NCI-H524 (cell line): ENCODE measurements around the gene C5orf15.
"Not testable (repeated sequence)": the region's sequence is repeated elsewhere in the genome, so short reads cannot be mapped to it uniquely, and the experiment has no call there.

Source experiments
- DNase-seq, 2 experiments: peaks; one replicate each; lab custom pipeline; 2025; lab: John Stamatoyannopoulos, UW

C5orf15 gene

GRCh38 chr5:133962801-133963476 lies 5.5 kb downstream of the C5orf15 start:
- DNase-seq: no peak

DNA sequence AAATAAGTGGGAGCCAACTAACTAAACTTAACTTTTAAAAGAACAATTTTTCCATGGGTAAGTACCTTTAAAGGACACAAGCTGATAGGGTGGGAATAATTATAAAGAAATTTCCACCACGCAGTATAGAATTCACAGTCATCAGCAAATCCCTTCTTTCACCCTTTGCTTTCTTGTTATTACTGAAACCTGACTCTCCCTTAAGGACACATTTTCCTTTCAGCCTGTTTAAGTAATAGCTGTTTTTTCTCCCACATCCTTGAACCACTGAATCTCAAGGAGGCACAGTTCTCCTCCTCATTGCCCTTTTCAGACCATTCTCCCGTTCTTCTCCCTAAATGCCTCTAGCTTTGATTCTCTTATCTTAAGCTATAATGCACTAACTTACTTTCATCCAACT lies 6.3 kb downstream of the C5orf15 start:
- no peak for DNase-seq

DNA sequence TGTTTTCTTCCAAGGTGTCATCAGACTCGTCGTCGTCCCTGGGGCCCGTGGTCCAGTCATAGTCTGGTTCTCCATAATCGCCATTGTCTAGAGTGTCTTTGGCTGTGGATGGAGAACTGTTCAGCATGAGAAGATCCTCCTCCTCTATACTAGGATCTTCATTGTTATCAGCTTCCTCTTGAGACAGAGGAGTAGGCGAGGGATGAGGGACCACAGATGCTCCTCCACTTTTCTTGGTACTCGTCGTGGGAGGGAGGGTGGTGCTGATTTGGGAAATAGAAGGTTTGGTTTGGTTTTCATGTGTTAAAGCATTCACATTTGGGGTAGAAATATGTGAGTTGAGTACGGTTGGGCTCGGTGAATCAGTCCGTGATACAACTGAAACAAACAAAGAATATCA lies 8.8 kb downstream of the C5orf15 start:
- no peak for DNase-seq

DNA sequence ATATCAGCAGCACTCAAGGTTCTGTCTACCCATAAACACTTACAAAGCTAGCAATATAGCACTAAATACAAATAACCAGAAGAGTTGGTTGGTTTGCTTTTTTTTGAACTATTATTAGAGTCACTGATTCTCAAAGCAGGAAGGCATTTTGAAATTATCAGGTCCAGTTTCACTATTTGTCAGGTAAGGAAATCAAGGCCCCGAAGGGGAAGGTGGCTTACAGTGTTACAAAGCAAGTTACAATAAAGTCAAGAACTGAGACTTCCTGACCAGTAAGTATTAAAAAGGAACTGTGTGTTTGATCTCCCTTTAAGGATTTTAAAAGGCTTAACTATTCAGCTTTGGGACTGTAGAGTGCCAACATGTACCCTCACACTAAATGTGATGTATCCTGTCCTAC lies 10.8 kb downstream of the C5orf15 start:
- DNase-seq: no peak

- DNase-seq: no peak
Observed at GRCh38 chr5:133957080-133957479, 11.3 kb downstream of the C5orf15 start.

GRCh38 chr5:133956196-133956595 lies 12.2 kb downstream of the C5orf15 start:
- DNase-seq: not testable (repeated sequence)

DNA sequence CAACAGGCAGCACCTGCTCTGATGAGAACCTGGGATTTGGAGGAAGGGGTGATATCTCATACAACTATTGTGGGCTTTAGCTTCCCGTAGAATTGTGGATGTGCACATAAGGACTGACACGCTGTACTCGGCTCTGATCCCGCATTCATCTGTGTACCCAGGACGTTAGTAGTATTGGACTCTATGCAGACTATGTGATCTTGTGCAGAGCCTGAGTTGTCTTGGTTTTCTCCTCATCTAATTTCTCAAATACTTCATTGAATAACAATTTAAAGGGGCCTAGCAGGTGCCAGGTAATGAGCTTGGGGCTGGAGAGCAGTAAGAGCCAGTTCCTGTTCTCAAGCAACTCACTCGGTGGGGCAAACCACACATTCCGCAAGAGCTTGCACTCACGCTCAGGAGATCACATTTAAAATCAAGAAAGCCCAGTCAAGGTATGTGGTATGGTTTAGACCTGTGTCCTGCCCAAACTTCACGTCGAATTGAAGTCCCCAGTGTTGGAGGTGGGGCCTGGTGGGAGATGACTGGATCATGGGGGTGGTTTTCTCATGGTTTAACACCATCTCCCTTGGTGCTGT lies 14.8 kb downstream of the C5orf15 start:
- DNase-seq: no peak

GRCh38 chr5:133952729-133953567 lies 15.5 kb downstream of the C5orf15 start:
- DNase-seq: no peak

DNA sequence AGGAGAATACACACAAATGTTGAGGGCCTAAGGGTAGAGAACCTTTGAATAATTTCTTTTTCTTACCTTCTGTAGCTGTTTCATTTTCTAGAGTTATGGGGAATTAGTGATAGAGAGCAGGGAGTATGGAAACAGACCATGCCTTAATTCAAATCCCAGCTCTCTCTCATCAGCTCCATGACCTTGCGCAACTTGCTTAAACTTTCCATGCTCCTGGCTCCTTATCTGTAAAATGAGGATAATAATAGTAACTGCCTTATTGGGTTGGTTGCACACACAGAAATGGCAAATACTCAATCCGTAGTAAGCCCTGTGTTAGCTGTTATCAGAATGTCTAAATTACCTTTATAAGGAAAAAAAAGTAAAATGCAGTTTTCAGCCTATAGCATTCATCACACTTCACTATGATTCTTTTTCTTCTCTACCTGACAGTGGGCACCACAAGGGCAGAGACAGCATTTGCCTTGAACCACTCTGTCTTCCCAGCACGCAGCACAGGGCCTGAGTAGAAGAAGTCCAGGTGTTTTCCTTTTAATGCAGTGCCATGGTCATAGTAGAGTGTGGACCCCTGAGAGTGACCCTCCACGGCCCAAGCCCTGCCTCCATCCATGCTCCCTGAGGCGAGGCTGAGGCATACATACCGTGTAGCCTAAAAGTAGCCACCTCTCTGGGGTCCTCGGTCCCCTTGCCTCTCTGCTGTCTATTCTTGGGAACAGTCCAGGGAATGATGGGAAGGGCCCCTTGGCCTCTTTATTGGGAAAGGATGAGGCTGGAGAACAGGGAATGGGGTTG lies 17.4 kb downstream of the C5orf15 start:
- DNase-seq: no peak

DNA sequence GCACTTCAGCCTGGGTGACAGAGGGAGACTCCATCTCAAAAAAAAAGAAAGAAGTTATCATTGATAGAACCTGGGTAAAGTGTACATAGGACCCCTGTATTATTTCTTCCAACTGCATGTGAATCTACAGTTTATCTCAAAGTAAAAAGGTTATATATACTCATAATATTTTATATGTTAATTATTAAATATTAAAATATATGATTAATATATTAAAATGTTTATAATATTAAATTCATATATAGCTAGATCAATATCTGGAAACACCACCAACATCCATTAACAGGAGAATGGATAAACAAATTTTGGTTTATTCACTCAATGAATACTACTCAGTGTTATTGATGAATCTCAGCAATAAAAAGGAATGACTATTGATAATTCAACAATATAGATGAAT lies 19.7 kb downstream of the C5orf15 start:
- no peak for DNase-seq

DNA sequence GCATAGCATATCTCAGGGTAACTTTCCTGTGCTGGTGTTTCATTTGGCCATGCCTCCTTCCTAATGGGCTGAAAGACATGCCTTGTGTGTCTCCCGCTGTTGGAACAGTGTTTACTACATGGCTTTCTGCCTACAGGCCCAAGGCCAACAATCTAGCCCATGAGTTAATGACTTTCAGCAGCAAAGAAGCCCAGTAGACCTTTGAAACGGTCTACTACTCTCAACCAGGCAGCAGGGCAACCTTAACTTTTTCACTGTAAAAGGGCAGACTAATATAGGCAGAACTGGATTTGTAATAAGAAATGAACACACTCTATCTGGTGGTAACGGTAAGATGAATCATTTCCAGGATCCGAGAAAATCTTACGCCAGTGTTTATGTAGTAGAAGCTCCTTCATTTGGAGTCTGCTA lies 21.0 kb downstream of the C5orf15 start:
- no peak for DNase-seq

- DNase-seq: no peak
Observed at GRCh38 chr5:133945568-133945967, 22.9 kb downstream of the C5orf15 start.

DNA sequence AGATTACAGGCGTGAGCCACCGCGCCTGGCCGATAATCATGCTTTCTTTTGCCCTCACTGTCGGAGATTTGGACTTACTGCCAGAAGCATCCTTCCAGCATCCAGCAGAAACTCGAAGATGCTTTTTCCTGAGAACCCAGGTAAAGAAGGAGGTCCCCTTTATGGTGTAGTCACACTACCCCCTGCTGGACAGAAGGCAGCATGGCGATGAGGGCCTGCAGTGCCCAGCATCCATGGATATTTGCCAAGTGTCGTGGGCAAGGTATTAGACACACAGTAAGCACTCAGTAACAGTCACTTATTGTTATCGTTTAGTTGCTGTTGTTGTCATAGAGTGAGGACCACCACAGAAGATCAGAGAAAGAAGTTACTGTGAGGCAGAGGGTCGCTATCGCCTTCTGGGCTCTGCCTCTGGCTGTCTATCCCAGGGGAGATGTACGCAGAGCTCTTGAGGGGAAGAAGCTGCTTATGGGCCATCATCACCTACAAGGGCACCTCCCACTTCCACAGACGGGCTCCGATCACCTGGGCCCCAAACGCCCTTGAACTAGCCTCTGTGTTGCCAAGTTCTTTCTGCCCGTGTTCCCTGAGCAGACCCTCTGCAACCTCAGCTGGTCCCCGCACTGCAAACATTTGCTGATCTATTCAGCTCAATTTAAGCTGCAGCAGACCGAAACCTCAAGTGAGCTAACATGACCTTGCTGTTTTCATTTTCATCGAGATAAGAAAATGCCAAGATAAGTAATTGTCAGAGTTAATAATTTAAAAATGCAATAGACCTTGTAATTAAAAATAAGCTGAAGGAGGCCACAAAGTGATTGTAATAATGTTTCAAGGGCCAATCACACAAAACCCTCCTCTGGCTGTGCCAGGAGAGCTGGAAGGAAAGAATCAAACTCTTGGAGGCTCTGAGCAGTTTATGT lies 23.9 kb downstream of the C5orf15 start:
- peak; percentile 68 to 87 for DNase-seq

DNA sequence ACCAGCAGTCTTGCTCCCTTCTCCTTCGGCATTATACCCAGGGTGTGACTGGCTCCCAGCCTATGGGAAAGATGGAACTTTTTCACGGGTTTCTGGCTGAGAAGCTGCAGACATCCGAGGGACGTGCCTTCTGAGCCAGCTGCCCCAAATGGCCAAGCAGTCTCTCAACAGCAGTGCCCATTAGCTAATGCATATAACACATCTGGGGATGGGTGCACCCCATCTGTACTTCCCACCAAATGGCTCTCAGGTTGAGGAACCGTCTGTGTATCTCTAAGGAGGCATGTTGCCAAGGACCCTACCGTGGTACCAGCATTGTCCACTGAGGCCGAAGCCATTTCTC lies 25.0 kb downstream of the C5orf15 start:
- peak in 1 of 2 experiments; percentile 17 for DNase-seq

DNA sequence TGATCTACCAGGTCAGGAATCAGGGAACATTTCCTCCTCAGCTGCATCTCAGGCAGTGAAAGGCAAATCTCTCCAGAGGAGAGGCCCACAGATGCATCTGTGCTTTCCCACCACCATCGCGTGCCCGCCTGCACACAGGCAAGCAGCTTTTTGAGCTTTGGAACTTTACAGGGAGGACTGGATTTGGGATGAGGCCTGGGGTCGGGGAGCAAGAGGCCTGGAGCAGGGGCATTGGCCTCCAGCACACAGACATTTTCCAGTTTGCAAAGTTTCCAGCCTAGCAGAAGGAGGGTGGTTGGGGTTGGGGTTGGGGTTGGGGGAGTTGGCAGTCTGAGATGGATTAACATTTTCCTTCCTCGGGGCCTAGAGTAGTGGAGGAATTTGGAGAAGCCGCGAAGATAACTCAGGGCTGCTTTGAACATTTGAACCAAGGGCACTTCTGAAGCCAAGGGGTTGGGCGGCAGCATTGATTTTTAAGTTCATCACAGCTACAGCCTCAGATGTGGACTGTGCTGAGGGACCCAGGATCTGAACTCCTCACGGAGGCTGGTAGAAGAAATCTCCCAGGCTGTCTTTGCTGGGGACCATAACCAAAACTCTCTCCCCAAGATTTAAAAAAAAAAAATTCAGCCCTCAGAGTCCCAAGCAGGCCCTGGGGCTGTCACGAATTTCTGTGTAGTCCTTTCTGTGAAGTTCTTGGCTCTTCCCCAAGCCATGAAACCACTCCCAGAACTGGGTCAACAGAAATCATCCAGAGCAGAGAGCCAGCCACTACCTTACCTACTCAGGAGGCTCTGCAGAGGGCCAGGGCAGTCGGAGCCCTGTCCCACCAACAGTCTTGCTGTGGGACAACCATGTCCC lies 25.6 kb downstream of the C5orf15 start:
- DNase-seq: no peak

DNA sequence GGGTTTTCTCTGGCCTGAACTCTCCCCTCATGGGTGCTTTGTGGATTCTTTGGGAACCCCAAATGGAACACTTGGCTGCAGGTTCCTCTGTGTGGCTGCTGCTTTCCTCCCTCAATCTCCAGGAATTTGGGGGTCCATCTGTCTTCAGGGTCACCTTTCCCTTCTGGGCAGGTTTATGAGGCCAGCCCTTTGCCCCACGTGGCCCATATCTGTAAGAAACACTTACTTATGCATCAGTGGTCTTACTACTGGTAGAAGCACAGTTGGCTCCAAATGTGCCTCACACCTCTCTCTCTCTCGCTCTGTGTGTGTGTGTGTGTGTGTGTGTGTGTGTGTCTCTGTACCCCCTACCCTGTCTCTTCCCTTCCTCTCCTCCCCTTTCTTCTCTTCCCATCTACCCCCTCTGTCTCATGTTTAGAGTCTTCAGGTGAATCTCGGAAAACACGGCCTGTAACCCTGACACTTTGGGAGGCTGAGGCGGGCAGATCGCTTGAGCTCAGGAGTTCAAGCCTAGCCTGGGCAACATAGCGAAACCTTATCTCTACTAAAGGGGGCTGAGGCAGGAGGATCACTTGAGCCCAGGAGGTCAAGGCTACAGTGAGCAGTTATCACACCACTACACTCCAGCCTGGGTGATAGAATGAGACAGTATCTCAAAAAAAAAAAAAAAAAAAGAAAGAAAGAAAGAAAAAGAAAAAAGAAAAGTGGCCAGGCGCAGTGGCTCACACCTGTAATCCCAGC lies 26.8 kb downstream of the C5orf15 start:
- no peak for DNase-seq

DNA sequence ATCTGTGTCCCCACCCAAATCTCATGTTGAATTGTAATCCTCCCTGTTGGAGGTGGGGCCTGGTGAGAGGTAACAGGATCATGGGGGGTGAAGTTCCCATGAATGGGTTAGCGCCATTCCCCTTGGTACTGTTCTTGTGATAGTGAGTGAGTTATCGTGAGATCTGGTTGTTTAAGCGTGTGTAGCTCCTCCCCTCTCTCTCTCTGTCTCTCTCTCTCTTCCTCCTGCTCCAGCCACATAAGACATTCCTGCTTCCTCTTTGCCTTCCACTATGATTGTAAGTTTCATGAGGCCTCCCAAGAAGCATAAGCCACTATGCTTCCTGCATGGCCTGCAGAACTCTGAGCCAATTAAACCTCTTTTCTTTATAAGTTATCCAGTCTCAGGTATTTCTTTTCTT lies 28.8 kb downstream of the C5orf15 start:
- no peak for DNase-seq

DNA sequence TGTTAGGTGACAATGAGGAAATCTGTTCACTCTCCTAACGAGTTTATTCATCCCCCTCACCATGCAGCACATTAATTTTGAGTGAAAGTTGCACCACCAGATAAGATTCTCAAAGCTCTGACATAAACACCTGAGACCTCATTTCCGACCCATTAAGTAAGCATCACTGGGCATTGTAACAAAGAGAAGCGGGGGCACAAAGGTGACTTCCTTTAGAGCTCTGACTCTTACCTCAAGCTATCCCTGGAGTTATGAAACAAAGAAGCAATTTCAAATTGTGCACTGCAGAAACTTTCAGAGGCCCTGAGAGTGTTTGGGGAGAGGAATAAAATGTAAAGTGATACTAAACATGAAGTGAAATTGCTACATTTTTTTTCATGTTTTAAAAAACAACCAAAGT lies 29.5 kb downstream of the C5orf15 start:
- DNase-seq: no peak

DNA sequence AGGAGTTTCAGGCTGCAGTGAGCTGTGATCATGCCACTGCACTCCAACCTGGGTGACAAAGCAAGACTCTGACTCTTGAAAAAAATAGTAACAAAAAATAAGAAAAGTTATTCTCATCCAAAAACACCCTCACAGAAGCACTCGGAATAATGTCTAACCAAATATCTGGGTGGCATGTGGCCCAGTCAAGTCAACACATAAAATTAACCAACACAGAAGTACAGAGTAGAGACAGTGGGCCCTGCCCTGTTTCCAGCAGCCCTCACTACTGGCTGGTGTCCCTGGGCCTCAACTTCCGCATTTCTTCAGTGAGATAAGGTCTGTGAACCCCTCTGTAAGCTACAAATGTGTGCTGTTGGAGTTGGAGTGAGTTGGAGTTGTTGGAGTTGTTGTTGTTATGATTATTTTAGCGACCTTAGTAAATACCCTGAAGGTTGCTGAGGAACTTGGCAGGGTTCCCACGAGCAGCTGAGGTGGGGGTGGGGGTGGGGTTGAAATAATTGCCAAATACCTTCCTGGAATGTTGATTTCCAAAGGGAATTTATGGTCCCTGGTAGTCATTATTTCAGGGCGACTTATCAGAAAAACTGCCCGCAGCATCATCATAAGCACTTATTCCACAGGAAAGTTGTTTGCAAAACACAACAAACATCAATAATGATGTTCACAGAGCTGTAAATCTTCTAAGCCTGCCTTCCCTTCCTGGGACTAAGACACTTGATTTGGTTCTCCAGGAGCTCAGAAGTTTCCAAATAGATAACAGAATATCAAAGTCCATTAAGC lies 30.2 kb downstream of the C5orf15 start:
- no peak for DNase-seq
